GM12878 (cell line): ENCODE data around the gene ITM2A. TPM values are rescaled to one million over a fixed set of nuclear protein-coding genes. Genes with fewer than 3 reads are reported as not detected.

ENCODE experiments used
- ATAC-seq: fragments of 200-7000 bp; cut with Tn5 transposase; 3 replicates; pipeline ENCODE4 v1.9.1; 2020; ENCODE audit warnings: mild to moderate bottlenecking, moderate library complexity
- BruUV-seq: library from RNA; stranded (reverse); fragments of 400-500 nt; replicated peaks from 2 replicates; lab custom pipeline; 2021; lab: Mats Ljungman, UMichigan
- CTCF ChIA-PET: fragments of 300-600 bp; sonication (Branson Sonifier 250); formaldehyde crosslinking; extraction: SDS; loops from one replicate; lab custom pipeline; 2021; ENCODE audit warnings: inconsistent platforms; lab: Yijun Ruan, JAX
- POLR2A ChIA-PET: fragments of 350-600 bp; formaldehyde crosslinking; extraction: SDS; loops from one replicate; lab custom pipeline; 2021; ENCODE audit warnings: inconsistent platforms; lab: Charles Lee
- RAD21 ChIA-PET: fragments of 300-600 bp; sonication (Branson Sonifier 250); formaldehyde crosslinking; loops from one replicate; lab custom pipeline; 2023; ENCODE audit warnings: antibody characterized with exemption; ENCODE audit not compliant: unreplicated experiment; lab: Charles Lee
- SMC1A ChIA-PET: fragments of 300-600 bp; sonication (Branson Sonifier 250); formaldehyde crosslinking; loops from one replicate; lab custom pipeline; 2023; ENCODE audit not compliant: unreplicated experiment, uncharacterized antibody; lab: Charles Lee
- DNase-seq: peaks from one replicate; pipeline ENCODE4 v3.0.0-alpha.2; 2011; ENCODE audit warnings: low read depth, low spot score
- FAIRE-seq: peaks from 3 replicates; lab custom pipeline; 2011; peaks lifted over from hg19 to GRCh38; lab: Jason Lieb, UNC
- H2AFZ ChIP-seq: 2 replicates; pipeline ENCODE4 v1.6.0; 2011; ENCODE audit warnings: low read depth, low read length, control low read depth; ENCODE audit not compliant: control insufficient read depth
- H3K27ac ChIP-seq: 2 replicates; pipeline ENCODE4 v1.5.1; 2011; ENCODE audit warnings: control low read depth; ENCODE audit not compliant: control insufficient read depth, insufficient read depth
- H3K27me3 ChIP-seq, 2 experiments: replicated peaks in 1 of 2; 2 replicates each; pipeline versions ENCODE4 v1.6.0 to v1.6.1; 2011; ENCODE audit warnings: low read length in 1 of 2; ENCODE audit not compliant: control insufficient read depth in 2 of 2, insufficient read depth in 2 of 2
- H3K36me3 ChIP-seq, 2 experiments: 2 replicates each; pipeline ENCODE4 v1.5.1; 2011; ENCODE audit warnings: low read length in 1 of 2; ENCODE audit not compliant: control insufficient read depth in 2 of 2, insufficient read depth in 2 of 2
- H3K4me1 ChIP-seq: 2 replicates; pipeline ENCODE4 v1.6.1; 2011; ENCODE audit warnings: mild to moderate bottlenecking, low read length, moderate library complexity, mixed read lengths; ENCODE audit not compliant: control insufficient read depth, insufficient read depth
- H3K4me2 ChIP-seq: 2 replicates; pipeline ENCODE4 v1.6.0; 2011; ENCODE audit warnings: control low read depth; ENCODE audit not compliant: control insufficient read depth, insufficient read depth
- H3K4me3 ChIP-seq: fragments of 200-600 bp; sonication (generic); 2 replicates; pipeline ENCODE4 v1.5.1; 2016
- H3K79me2 ChIP-seq: 2 replicates; pipeline ENCODE4 v1.6.0; 2011; ENCODE audit warnings: low read length; ENCODE audit not compliant: control insufficient read depth, insufficient read depth
- H3K9ac ChIP-seq: 2 replicates; pipeline ENCODE4 v1.8.0; 2011; ENCODE audit warnings: low read length, control low read depth, mixed read lengths; ENCODE audit not compliant: control insufficient read depth, insufficient read depth
- H3K9me3 ChIP-seq: replicated peaks from 3 replicates; pipeline ENCODE4 v1.5.1; 2011; ENCODE audit warnings: mild to moderate bottlenecking, low read length; ENCODE audit not compliant: control insufficient read depth, insufficient read depth
- H4K20me1 ChIP-seq: 2 replicates; pipeline ENCODE4 v1.6.0; 2011; ENCODE audit not compliant: control insufficient read depth, insufficient read depth
- HDAC2 ChIP-seq: fragments of 200-600 bp; sonication (generic); IDR thresholded peaks from 2 replicates; pipeline ENCODE4 v1.6.1; 2017
- IRF5 ChIP-seq: fragments of 450-650 bp; IDR thresholded peaks from 2 replicates; pipeline ENCODE4 v1.6.1; 2017; ENCODE audit warnings: borderline replicate concordance
- PRDM15 ChIP-seq: fragments of 450-650 bp; formaldehyde crosslinking; IDR thresholded peaks from 2 replicates; pipeline ENCODE4 v1.4.0; 2020; ENCODE audit warnings: mild to moderate bottlenecking, moderate library complexity
- WGBS: methylation state at CpG from one replicate; pipeline ENCODE4 v1.1.6; 2016; ENCODE audit warnings: low lambda C conversion rate; ENCODE audit not compliant: insufficient replicate concordance, insufficient coverage; ENCODE audit errors: missing lambda C conversion rate; 5-methylcytosine and 5-hydroxymethylcytosine counted together
- in situ Hi-C: fragments of 300-500 bp; cut with MboI; formaldehyde crosslinking; loops from 9 replicates; pipeline ENCODE4 v1.14.3; 2018; ENCODE audit warnings: mixed read lengths
- intact Hi-C: fragments of 100-400 bp; cut with micrococcal nuclease; formaldehyde crosslinking; loops from one replicate; pipeline ENCODE4 v1.14.2; 2022; ENCODE audit not compliant: unreplicated experiment
- polyA plus RNA-seq, 11 experiments: library from polyadenylated mRNA; depleted of rRNA in 4 of 11; unstranded in 6 of 11; stranded (reverse) in 5 of 11; fragments of >200 nt; fragmentation: Nextera tagmentation in 4 of 11; fragmentation: Illumina TruSeq in 1 of 11; extraction: Ambion mirVana in 4 of 11; extraction: Trizol in 1 of 11; gene quantifications; 1 replicate in 1 of 11; 2 replicates in 10 of 11; pipeline versions ENCODE4 v1.2.1 to v1.2.3, GENCODE V29; 2011 to 2016; ENCODE audit warnings: inconsistent platforms in 2 of 11, missing spikeins in 2 of 11, low read depth in 1 of 11
- total RNA-seq, 4 experiments: library from RNA; depleted of rRNA in 3 of 4; stranded (reverse); fragments of >200 nt in 3 of 4; fragmentation: Illumina TruSeq in 1 of 4; extraction: Trizol in 1 of 4; gene quantifications; 2 replicates each; pipeline versions ENCODE4 v1.2.1 to v1.2.3, GENCODE V29; 2013 to 2021

The ITM2A gene
- total and polyA plus RNA-seq, 10 of the 15 experiments (the other 5 are each of a cell fraction or from before 2014, with no cell fraction given): 29.6 to 202 (median 44.9) TPM

- no peak for TF ChIP-seq IRF5
- TF ChIP-seq, all 136 proteins: peak for 0
Observed at GRCh38 chrX:79330022-79330421, 37.1 kb downstream of the ITM2A start (continued).

GRCh38 chrX:79325263-79325958 is 41.7 kb downstream of the ITM2A start:
- ChIA-PET RAD21 (no interaction called here), POLR2A (no interaction called here), CTCF (no interaction called here), SMC1A (no interaction called here)
- in situ Hi-C loops: no loop called here
- Histone ChIP-seq H3K36me3 (no peaks in the 10 kb centered on the region), H3K4me1 (no peaks in the 10 kb centered on the region), H3K27ac (no peak overlapping the region), H3K4me3 (no peak overlapping the region), H3K4me2 (no peak overlapping the region), H3K9me3 (no peaks in the 10 kb centered on the region), H3K9ac (no peak overlapping the region), H2AFZ (0 out of 2 replicates have a peak overlapping the region, but pooled peaks have one; percentile 2), H3K27me3 (no peaks in the 10 kb centered on the region), H4K20me1 (no peaks in the 10 kb centered on the region), H3K79me2 (no peaks in the 10 kb centered on the region)
- ATAC-seq: peak; percentile 59
- no TSS peak for BruUV-seq
- FAIRE-seq: no peak
- intact Hi-C loops: no loop called here
- 34% methylated on average over 7 of the region's 8 CpGs for WGBS
- no peak for DNase-seq
- TF ChIP-seq HDAC2: no peak
- TF ChIP-seq PRDM15 (CRISPR knock-in tag): no peak

Other genes with a start within 250 kb of the ITM2A start
- gene GPR174, start 222.6 kb downstream of the ITM2A start, total RNA-seq (2014; rRNA removed): 6.6 and 7.7 TPM in 2 replicates
- gene GPR174, start 222.6 kb downstream of the ITM2A start, total RNA-seq (2014; rRNA removed; fragmentation: Illumina TruSeq; extraction: Trizol): 6.4 and 7.4 TPM in 2 replicates
- gene GPR174, start 222.6 kb downstream of the ITM2A start, total RNA-seq (2021): 5.5 and 5.7 TPM in 2 replicates
- 116 and 118 TPM in 2 replicates for gene GPR174, start 222.6 kb downstream of the ITM2A start, polyA plus RNA-seq (2011; rRNA removed)
- 6.8 and 7.4 TPM in 2 replicates for gene GPR174, start 222.6 kb downstream of the ITM2A start, polyA plus RNA-seq (2014; fragmentation: Illumina TruSeq; extraction: Trizol)
- gene GPR174, start 222.6 kb downstream of the ITM2A start, polyA plus RNA-seq (2014; fragmentation: Nextera tagmentation; extraction: Ambion mirVana): 1 to 10 TPM; 1.2 to 1.3 TPM
- 4.1 and 5.2 TPM in 2 replicates for gene GPR174, start 222.6 kb downstream of the ITM2A start, polyA plus RNA-seq (2014; rRNA removed)
- 1 to 10 TPM; 2.5 to 2.9 TPM for gene GPR174, start 222.6 kb downstream of the ITM2A start, polyA plus RNA-seq (2016; fragmentation: Nextera tagmentation; extraction: Ambion mirVana)